ENCODE data around the gene ELMOD3.
"Not testable (repeated sequence)": the region's sequence is repeated elsewhere in the genome, so short reads cannot be mapped to it uniquely, and the experiment has no call there.

ELMOD3 gene

GRCh38 chr2:85340034-85340892 is 14.3 kb upstream of the ELMOD3 start:
- Histone ChIP-seq H3K27me3 (ENCODE audit: insufficient read depth, low read length, poor library complexity, severe bottlenecking) (no peaks in the 10 kb centered on the region), H2AFZ (ENCODE audit: low read length) (no peak overlapping the region), H4K20me1 (ENCODE audit: insufficient read depth, low read length, poor library complexity, severe bottlenecking) (no peaks in the 10 kb centered on the region), H3K9ac (ENCODE audit: low read depth, low read length, poor library complexity, severe bottlenecking) (no peak overlapping the region), H3K4me2 (ENCODE audit: low read depth, low read length, poor library complexity, severe bottlenecking) (no peak overlapping the region), H3K4me3 (ENCODE audit: low read length, poor library complexity, severe bottlenecking) (no peak overlapping the region), H3K36me3 (ENCODE audit: insufficient read depth, low read length) (0 out of 2 replicates have a peak, but pooled peaks cover 4% of the 10 kb centered on the region), H3F3A (ENCODE audit: low read depth) (no peaks in the 10 kb centered on the region), H3K4me1 (ENCODE audit: insufficient read depth, low read length, poor library complexity, severe bottlenecking) (no peaks in the 10 kb centered on the region), H3K79me2 (ENCODE audit: insufficient read depth, low read length) (no peaks in the 10 kb centered on the region), H3K9me2 (replicated peaks; ENCODE audit: low read depth, low read length) (no peaks in the 10 kb centered on the region), H3K9me3 (ENCODE audit: insufficient read depth, low read depth, low read length) (no peaks in the 10 kb centered on the region)
- TF ChIP-seq CTCF (conservative IDR thresholded peaks at IDR 0.05; ENCODE audit: low read length), result no peak
- no peak for TF ChIP-seq EZH2phosphoT487 (IDR thresholded peaks at IDR 0.05; ENCODE audit: borderline replicate concordance)

DNA sequence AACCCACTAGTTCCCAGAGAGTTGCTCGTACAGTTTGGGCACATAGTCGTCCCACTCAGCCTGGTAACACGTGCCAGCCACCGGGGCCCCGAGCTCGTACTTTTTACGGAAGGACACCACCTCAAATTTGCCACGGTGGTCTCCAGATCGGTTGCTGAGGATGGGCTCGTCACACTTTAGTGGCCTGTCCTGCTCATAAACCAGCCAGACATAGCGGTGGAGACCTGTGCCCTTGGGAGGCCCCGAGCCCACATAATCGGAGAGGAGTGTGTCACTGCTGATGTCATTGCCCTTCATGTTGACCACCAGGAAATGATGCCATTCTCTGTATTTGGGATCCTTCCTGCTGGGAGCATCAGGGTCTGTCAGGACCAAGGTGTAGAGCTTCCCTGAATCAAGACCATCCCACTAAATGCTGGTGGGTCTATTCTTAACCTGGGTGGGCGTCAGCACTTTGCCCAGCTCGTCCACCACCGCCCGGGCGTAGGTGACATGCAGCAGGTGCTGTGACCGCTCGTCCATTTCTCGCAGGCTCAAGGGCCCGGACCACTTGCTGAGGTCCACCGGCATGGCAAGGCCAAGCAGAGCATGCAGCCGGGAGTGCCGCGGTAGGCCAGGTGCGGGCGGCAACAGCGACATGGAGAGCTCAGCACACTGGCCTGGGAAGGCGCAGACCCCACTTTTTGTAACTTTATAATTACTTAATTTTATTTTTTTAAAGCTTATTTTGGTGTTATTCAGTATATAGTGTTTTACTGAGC is 13.1 kb upstream of the ELMOD3 start:
- H2AFZ ChIP-seq (ENCODE audit: low read length), result no peak overlapping the region
- H3K36me3 ChIP-seq (ENCODE audit: insufficient read depth, low read length), result 0 out of 2 replicates have a peak, but pooled peaks cover 4% of the 10 kb centered on the region
- H3F3A ChIP-seq (ENCODE audit: low read depth), result no peaks in the 10 kb centered on the region
- H4K20me1 ChIP-seq (ENCODE audit: insufficient read depth, low read length, poor library complexity, severe bottlenecking), result no peaks in the 10 kb centered on the region
- no peaks in the 10 kb centered on the region for H3K4me1 ChIP-seq (ENCODE audit: insufficient read depth, low read length, poor library complexity, severe bottlenecking)
- H3K27me3 ChIP-seq (ENCODE audit: insufficient read depth, low read length, poor library complexity, severe bottlenecking), result no peaks in the 10 kb centered on the region
- H3K4me2 ChIP-seq (ENCODE audit: low read depth, low read length, poor library complexity, severe bottlenecking), result no peak overlapping the region
- H3K4me3 ChIP-seq (ENCODE audit: low read length, poor library complexity, severe bottlenecking), result no peak overlapping the region
- H3K79me2 ChIP-seq (ENCODE audit: insufficient read depth, low read length), result no peaks in the 10 kb centered on the region
- H3K9me3 ChIP-seq (ENCODE audit: insufficient read depth, low read depth, low read length), result no peaks in the 10 kb centered on the region
- TF ChIP-seq CTCF (conservative IDR thresholded peaks at IDR 0.05; ENCODE audit: low read length) (no peak), EZH2phosphoT487 (IDR thresholded peaks at IDR 0.05; ENCODE audit: borderline replicate concordance) (no peak)
- H3K9me2 ChIP-seq (replicated peaks; ENCODE audit: low read depth, low read length), result no peaks in the 10 kb centered on the region
- H3K9ac ChIP-seq (ENCODE audit: low read depth, low read length, poor library complexity, severe bottlenecking), result no peak overlapping the region

DNA sequence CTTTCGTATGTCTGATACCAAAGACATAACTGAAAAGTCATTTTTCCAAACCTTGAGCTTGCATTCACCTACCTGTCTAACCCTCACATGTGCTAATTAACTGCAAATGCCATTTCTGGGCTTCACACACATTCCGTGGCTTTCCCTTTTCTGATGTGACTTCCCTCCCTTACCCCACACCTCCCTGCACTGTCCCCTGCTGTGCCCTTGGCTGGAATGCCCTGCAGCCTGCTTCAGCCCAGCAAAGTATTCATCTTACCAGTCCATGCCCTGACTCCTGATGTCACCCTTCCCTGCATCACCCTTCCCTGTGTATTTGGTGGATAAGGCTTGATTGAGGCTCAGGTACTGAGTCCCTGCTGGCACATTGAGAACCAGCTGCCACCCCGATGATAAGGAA is 12.4 kb upstream of the ELMOD3 start:
- Histone ChIP-seq H3F3A (ENCODE audit: low read depth) (no peaks in the 10 kb centered on the region), H3K4me2 (ENCODE audit: low read depth, low read length, poor library complexity, severe bottlenecking) (no peak overlapping the region), H3K27me3 (ENCODE audit: insufficient read depth, low read length, poor library complexity, severe bottlenecking) (no peaks in the 10 kb centered on the region), H3K9ac (ENCODE audit: low read depth, low read length, poor library complexity, severe bottlenecking) (no peak overlapping the region), H3K4me3 (ENCODE audit: low read length, poor library complexity, severe bottlenecking) (no peak overlapping the region), H2AFZ (ENCODE audit: low read length) (no peak overlapping the region), H3K79me2 (ENCODE audit: insufficient read depth, low read length) (no peaks in the 10 kb centered on the region), H3K9me2 (replicated peaks; ENCODE audit: low read depth, low read length) (no peaks in the 10 kb centered on the region), H3K9me3 (ENCODE audit: insufficient read depth, low read depth, low read length) (no peaks in the 10 kb centered on the region), H4K20me1 (ENCODE audit: insufficient read depth, low read length, poor library complexity, severe bottlenecking) (no peaks in the 10 kb centered on the region), H3K4me1 (ENCODE audit: insufficient read depth, low read length, poor library complexity, severe bottlenecking) (no peaks in the 10 kb centered on the region), H3K36me3 (ENCODE audit: insufficient read depth, low read length) (0 out of 2 replicates have a peak, but pooled peaks cover 4% of the 10 kb centered on the region)
- TF ChIP-seq CTCF (conservative IDR thresholded peaks at IDR 0.05; ENCODE audit: low read length) (no peak), EZH2phosphoT487 (IDR thresholded peaks at IDR 0.05; ENCODE audit: borderline replicate concordance) (no peak)

DNA sequence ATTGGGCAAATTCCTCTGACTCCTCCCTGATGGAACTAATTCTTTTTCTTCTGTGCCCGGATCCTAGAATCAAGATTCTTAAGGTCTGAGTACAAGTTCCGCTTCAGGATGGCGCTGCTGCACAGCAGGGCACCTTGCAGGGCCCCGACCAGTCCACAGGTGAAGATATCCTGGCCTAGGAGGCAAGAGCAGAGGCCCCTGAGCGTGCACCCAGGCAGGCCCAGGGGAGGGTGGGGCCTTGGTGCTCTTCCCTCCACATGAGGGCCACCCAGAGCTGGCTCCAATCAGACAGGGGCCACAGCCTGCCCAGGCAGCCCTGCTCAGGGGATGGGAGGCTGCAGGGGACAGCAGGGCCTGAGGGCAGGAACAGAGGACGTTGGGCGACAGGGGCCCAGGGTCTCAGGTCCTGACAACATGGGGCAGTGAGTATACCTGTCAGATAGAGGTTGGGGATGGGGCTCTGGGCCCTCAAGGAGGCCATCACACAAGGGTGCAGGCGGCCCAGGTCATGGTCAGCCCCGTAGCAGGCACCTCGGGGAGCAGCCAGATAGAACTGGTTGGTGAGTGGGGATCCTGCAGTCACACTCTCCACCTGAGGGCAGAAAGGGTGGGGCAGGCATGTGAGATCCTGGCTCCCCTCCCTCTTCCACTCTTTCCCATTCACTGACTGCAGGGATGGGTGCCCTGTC is 11.2 kb upstream of the ELMOD3 start:
- H2AFZ ChIP-seq (ENCODE audit: low read length); H3K4me1 ChIP-seq (ENCODE audit: insufficient read depth, low read length, poor library complexity, severe bottlenecking); H3K9me2 ChIP-seq (replicated peaks; ENCODE audit: low read depth, low read length); H3K36me3 ChIP-seq (ENCODE audit: insufficient read depth, low read length); H3K9me3 ChIP-seq (ENCODE audit: insufficient read depth, low read depth, low read length); H3K4me2 ChIP-seq (ENCODE audit: low read depth, low read length, poor library complexity, severe bottlenecking); H3K4me3 ChIP-seq (ENCODE audit: low read length, poor library complexity, severe bottlenecking); H3K79me2 ChIP-seq (ENCODE audit: insufficient read depth, low read length); H3K9ac ChIP-seq (ENCODE audit: low read depth, low read length, poor library complexity, severe bottlenecking); H4K20me1 ChIP-seq (ENCODE audit: insufficient read depth, low read length, poor library complexity, severe bottlenecking); H3K27me3 ChIP-seq (ENCODE audit: insufficient read depth, low read length, poor library complexity, severe bottlenecking); H3F3A ChIP-seq (ENCODE audit: low read depth): not testable (repeated sequence)
